Activated CD8-positive, alpha-beta T cell treated with anti-CD3 and anti-CD28 coated beads for 36 hours (primary cell): ENCODE measurements around the gene ADARB2. TPM values are rescaled to one million over a fixed set of nuclear protein-coding genes. Genes with fewer than 3 reads are reported as not detected.

ENCODE experiments used
- ATAC-seq: fragments of 200-7000 bp; cut with Tn5 transposase; one replicate; pipeline ENCODE4 v1.10.0; 2021; ENCODE audit warnings: mild to moderate bottlenecking, moderate library complexity
- CTCF ChIA-PET: fragments of 350-600 bp; sonication (Branson Sonifier 250); formaldehyde crosslinking; loops from one replicate; lab custom pipeline; 2021; ENCODE audit warnings: antibody characterized with exemption; lab: Charles Lee
- POLR2A ChIA-PET: fragments of 350-600 bp; sonication (Branson Sonifier 250); formaldehyde crosslinking; loops from one replicate; lab custom pipeline; 2021; ENCODE audit warnings: antibody characterized with exemption; lab: Charles Lee
- DNase-seq: peaks from one replicate; pipeline ENCODE4 v3.0.0-alpha.2; 2020
- H3K27ac Mint-ChIP-seq: one replicate; pipeline ENCODE4 v1.8.0; 2021; ENCODE audit warnings: mild to moderate bottlenecking, mixed read lengths
- H3K27me3 Mint-ChIP-seq: one replicate; pipeline ENCODE4 v1.8.0; 2021; ENCODE audit warnings: mixed read lengths
- H3K36me3 Mint-ChIP-seq: one replicate; pipeline ENCODE4 v1.8.0; 2021; ENCODE audit warnings: low read depth, mixed read lengths
- H3K4me1 Mint-ChIP-seq: one replicate; pipeline ENCODE4 v1.8.0; 2021; ENCODE audit warnings: low read depth, mixed read lengths
- H3K4me3 Mint-ChIP-seq: one replicate; pipeline ENCODE4 v1.8.0; 2021; ENCODE audit warnings: mild to moderate bottlenecking, moderate library complexity, mixed read lengths
- H3K9me3 Mint-ChIP-seq: one replicate; pipeline ENCODE4 v1.8.0; 2021; ENCODE audit warnings: mixed read lengths
- intact Hi-C: fragments of 100-400 bp; cut with micrococcal nuclease; formaldehyde crosslinking; loops from one replicate; pipeline ENCODE4 v1.10.0; 2022
- total RNA-seq, 2 experiments: library from RNA; stranded (reverse); gene quantifications; one replicate each; pipeline ENCODE4 v1.2.3, GENCODE V29; 2021
- TF ChIP-seq, protein P1 (sequence below): fragments of 200-600 bp; IDR thresholded peaks from one replicate; pipeline ENCODE4 v1.8.0; 2022; ENCODE audit warnings: antibody characterized with exemption, mild to moderate bottlenecking

ADARB2 gene
- total RNA-seq, 2 experiments from 2014 or later: 1.3 to 1.6 TPM

DNA sequence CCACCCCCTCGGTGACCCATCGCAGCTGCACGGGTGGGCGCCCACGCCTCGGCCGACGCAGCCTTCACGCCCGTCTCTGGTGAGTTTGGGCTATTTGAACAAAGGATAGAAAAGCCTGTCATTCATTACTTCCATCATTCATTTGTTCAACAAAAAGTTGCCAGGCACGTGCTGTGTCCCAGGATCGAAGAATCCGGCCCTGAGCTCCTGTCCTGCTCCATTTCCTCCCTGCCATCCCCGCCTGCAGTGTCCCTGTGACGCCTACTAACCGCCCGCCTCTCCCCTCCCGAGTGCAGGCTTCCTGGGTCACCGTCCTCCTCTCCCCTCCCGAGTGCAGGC lies 341.1 kb downstream of the ADARB2 start:
- intact Hi-C loops: no loop called here
- ChIA-PET POLR2A (no interaction called here), CTCF (no interaction called here)
- no peaks in the 10 kb centered on the region for H3K9me3 Mint-ChIP-seq
- TF ChIP-seq, protein P1, sequence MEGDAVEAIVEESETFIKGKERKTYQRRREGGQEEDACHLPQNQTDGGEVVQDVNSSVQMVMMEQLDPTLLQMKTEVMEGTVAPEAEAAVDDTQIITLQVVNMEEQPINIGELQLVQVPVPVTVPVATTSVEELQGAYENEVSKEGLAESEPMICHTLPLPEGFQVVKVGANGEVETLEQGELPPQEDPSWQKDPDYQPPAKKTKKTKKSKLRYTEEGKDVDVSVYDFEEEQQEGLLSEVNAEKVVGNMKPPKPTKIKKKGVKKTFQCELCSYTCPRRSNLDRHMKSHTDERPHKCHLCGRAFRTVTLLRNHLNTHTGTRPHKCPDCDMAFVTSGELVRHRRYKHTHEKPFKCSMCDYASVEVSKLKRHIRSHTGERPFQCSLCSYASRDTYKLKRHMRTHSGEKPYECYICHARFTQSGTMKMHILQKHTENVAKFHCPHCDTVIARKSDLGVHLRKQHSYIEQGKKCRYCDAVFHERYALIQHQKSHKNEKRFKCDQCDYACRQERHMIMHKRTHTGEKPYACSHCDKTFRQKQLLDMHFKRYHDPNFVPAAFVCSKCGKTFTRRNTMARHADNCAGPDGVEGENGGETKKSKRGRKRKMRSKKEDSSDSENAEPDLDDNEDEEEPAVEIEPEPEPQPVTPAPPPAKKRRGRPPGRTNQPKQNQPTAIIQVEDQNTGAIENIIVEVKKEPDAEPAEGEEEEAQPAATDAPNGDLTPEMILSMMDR: no peak
- no peak for ATAC-seq
- H3K4me3 Mint-ChIP-seq: no peak overlapping the region
- DNase-seq: no peak
- no peaks in the 10 kb centered on the region for H3K27me3 Mint-ChIP-seq
- no peak overlapping the region for H3K27ac Mint-ChIP-seq
- no peaks in the 10 kb centered on the region for H3K4me1 Mint-ChIP-seq
- H3K36me3 Mint-ChIP-seq: no peaks in the 10 kb centered on the region

DNA sequence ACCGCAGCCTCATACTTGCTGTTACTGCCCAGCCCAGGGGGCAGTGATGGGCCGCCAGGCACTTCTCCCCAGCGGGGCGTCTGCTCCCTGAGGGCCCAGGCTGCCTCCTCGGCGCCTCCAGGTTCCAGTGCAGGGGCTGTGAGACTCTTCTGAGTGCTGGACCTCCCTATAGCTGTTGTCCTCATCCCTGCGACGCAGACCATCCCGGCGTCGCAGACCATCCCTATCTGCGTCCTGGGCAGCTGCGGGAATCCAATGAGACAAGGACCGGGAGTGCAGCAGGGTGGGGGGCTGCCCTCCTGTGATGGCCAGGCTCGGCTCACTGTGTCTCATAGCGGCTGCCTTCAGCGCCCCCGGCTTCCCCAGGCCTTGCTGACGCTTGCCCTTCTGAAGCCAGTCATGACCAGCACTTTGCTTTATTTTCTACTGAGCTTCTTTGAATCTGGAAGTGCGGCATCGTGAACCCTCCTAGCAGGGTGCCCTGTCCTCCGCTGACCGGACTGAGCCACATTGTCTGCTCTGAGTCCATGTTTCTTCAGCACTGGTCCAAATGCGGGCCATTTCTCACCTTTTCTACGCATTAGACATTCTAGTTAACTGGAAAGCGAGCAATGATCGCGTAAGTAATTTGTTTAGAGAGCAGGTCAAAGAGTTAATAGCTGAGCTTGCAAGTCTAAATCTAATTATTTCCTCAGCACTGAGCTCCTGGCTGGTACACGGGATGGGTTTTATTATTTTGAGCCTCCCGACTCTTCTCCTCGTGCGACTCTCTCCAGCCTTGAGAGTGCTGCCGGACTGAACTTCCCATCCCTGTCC lies 341.6 kb downstream of the ADARB2 start:
- Mint-ChIP-seq H3K27me3 (no peaks in the 10 kb centered on the region), H3K4me3 (no peak overlapping the region), H3K27ac (no peak overlapping the region), H3K4me1 (no peaks in the 10 kb centered on the region), H3K36me3 (no peaks in the 10 kb centered on the region), H3K9me3 (no peaks in the 10 kb centered on the region)
- POLR2A ChIA-PET: no interaction called here
- intact Hi-C loops: no loop called here
- TF ChIP-seq, protein P1: no peak
- ATAC-seq (no peak), DNase-seq (no peak)
- CTCF ChIA-PET: no interaction called here

DNA sequence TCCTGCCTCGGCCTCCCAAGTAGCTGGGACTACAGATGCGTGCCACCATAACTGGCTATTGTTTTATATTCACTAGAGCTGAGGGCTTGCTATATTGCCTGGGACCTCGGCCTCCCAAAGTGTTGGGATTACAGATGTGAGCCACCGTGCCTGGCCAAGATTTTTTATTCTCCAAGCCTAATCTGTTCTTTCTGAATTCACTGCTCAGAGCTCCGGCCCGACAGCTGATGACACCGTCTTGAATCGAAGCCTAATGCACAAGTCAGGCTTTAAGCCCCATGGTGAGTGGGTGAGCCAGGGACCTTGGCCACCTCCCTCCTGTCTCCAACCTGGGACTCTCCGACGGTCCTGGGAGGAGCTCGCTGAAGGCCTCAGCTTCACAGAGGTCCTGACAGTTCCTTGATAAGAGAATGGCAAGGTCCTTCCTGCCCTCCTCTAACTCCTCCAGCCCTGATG lies 342.3 kb downstream of the ADARB2 start:
- Mint-ChIP-seq H3K27me3 (no peaks in the 10 kb centered on the region), H3K4me3 (no peak overlapping the region), H3K4me1 (no peaks in the 10 kb centered on the region), H3K9me3 (no peaks in the 10 kb centered on the region), H3K27ac (no peak overlapping the region), H3K36me3 (no peaks in the 10 kb centered on the region)
- DNase-seq: no peak
- POLR2A ChIA-PET: no interaction called here
- CTCF ChIA-PET: no interaction called here
- intact Hi-C loops: no loop called here
- ATAC-seq: no peak
- TF ChIP-seq, protein P1: no peak

DNA sequence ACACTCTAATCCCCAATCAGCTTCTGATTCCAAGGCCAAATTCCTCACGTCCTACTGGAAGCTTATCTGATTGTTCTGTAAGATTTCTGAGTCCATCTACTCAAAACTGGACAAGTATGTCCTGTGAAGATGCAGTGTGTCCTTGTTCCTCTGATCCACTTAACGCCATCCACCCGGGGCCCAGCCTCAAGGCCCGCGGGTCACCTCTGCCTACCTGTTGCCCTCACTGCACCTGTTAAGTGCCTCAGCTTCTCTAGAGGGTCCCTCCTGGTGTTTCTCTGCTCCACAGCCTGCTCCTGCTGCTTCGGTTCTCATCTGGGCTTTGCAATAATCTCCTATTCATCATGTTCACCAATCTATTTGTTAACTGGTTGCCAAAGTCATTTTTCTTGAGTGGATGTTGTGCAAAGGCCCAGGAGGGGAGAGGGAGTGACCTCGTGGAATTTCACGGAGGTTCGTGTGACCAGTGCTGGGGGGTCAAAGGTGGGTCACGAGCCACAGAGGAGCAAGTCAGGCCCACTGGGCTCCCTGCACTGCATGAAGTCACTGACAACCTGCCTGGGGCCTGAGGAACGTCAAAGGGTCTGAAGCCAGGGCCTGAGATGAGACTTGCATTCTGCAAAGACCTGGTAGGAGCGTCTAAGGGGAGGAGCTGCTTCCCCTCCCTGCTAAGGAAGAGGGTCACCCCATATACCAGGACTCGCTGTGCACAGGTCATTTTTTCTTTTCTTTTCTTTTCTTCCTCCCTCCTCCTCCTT lies 343.0 kb downstream of the ADARB2 start:
- no peak overlapping the region for H3K4me3 Mint-ChIP-seq
- ChIA-PET CTCF (no interaction called here), POLR2A (no interaction called here)
- no peaks in the 10 kb centered on the region for H3K4me1 Mint-ChIP-seq
- no peak overlapping the region for H3K27ac Mint-ChIP-seq
- no peak for DNase-seq
- H3K9me3 Mint-ChIP-seq: no peaks in the 10 kb centered on the region
- intact Hi-C loops: no loop called here
- no peaks in the 10 kb centered on the region for H3K36me3 Mint-ChIP-seq
- no peaks in the 10 kb centered on the region for H3K27me3 Mint-ChIP-seq
- no peak for ATAC-seq
- TF ChIP-seq, protein P1: no peak

DNA sequence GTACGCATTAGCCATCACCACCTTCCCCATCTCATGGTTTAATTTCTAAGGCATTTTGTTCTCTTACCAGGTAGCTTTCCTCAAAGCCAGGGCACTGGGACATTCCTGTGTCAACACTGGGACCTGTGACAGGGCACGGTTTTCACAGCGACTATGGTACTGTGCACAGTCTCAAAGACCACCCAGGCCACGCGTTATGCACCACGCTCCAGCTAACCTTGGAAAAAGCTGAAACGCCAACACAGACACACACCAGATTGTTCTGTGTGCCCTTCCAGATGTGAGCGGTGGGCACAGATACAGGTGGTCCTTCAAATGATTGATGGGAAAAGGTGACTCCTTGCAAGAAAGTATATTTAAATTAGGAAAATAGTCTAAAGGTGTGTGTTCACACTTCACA lies 343.8 kb downstream of the ADARB2 start:
- no peak for ATAC-seq
- Mint-ChIP-seq H3K27me3 (no peaks in the 10 kb centered on the region), H3K9me3 (no peaks in the 10 kb centered on the region), H3K4me1 (no peaks in the 10 kb centered on the region), H3K4me3 (no peak overlapping the region), H3K27ac (no peak overlapping the region), H3K36me3 (no peaks in the 10 kb centered on the region)
- no peak for DNase-seq
- ChIA-PET POLR2A (interaction anchor here (0.7 kb wide), 1 partner anchor 15 kb away, joined by 3 read pairs; no protein-coding TSS in a partner anchor), CTCF (no interaction called here)
- intact Hi-C loops: no loop called here
- TF ChIP-seq, protein P1: no peak
